ENCODE data around the gene FAM162A. TPM values are rescaled to one million over a fixed set of nuclear protein-coding genes. Genes with fewer than 3 reads are reported as not detected.
A peak's percentile ranks its signal among the peaks of the same experiment; 100 is the strongest.

The FAM162A gene
- total and polyA plus RNA-seq, 12 donors: 111 to 219 (median 140) TPM

GRCh38 chr3:122410639-122411038, 26.7 kb downstream of the FAM162A start:
- Histone ChIP-seq H3K4me3 (no peak overlapping the region), H3K9me3 (no peaks in the 10 kb centered on the region), H3K36me3 (peaks cover 0 to 84% (median 38%) of the 10 kb centered on the region in 9 donors), H3K27me3 (no peaks in the 10 kb centered on the region), H3K27ac (no peak overlapping the region), H3K4me1 (peaks cover 4 to 42% (median 21%) of the 10 kb centered on the region in 9 donors)
- TF ChIP-seq CTCF (IDR thresholded peaks at IDR 0.05): no peak
- 91 to 92% methylated on average over 6 of the region's 6 CpGs for WGBS, 2 donors
- ATAC-seq (no peak), DNase-seq (no peak)
- intact Hi-C loops (cut with DNase I): no loop called here

GRCh38 chr3:122414391-122414790, 30.4 kb downstream of the FAM162A start:
- Histone ChIP-seq H3K9me3 (no peaks in the 10 kb centered on the region), H3K4me3 (no peak overlapping the region), H3K27ac (no peak overlapping the region), H3K27me3 (no peaks in the 10 kb centered on the region), H3K36me3 (peaks cover 0 to 47% (median 15%) of the 10 kb centered on the region in 9 donors), H3K4me1 (peaks cover 8 to 52% (median 27%) of the 10 kb centered on the region in 9 donors)
- ATAC-seq (no peak), DNase-seq (no peak)
- intact Hi-C loops (cut with DNase I): no loop called here
- no peak for TF ChIP-seq CTCF (IDR thresholded peaks at IDR 0.05)
- WGBS, 2 donors: 81 to 94% methylated on average over 3 of the region's 3 CpGs

GRCh38 chr3:122415104-122415744, 31.2 kb downstream of the FAM162A start:
- 23 to 24% methylated on average over 10 of the region's 10 CpGs for WGBS, 2 donors
- ATAC-seq (peak in 5 of 8 donors; percentile 21 to 48 (median 26)), DNase-seq (peak in 1 of 2 donors; percentile 11)
- intact Hi-C loops (cut with DNase I): loop anchor here in 2 of 10 donors (5.0 kb wide), 1 partner anchor 97 kb away; the partner anchor contains the start of gene KPNA1 (in 2 of the 2)
- TF ChIP-seq CTCF (IDR thresholded peaks at IDR 0.05): no peak
- Histone ChIP-seq H3K4me1 (peaks cover 8 to 48% (median 27%) of the 10 kb centered on the region in 9 donors), H3K27ac (peak overlapping the region in 9 of 10 donors; percentile 82 to 91 (median 89)), H3K9me3 (no peaks in the 10 kb centered on the region), H3K36me3 (peaks cover 0 to 38% (median 7%) of the 10 kb centered on the region in 9 donors), H3K27me3 (no peaks in the 10 kb centered on the region), H3K4me3 (peak overlapping the region; percentile 56 to 85 (median 69))

GRCh38 chr3:122415762-122416654, 32.0 kb downstream of the FAM162A start, which contains the start of gene WDR5B:
WDR5B (minus strand) TSS chr3:122416062; CDS start chr3:122415528, 534 bp downstream.
- H3K4me1 ChIP-seq: peaks cover 8 to 43% (median 27%) of the 10 kb centered on the region in 9 donors
- peak in 3 of 9 donors; percentile 26 to 35 (median 28) for TF ChIP-seq CTCF (IDR thresholded peaks at IDR 0.05)
- peak within 1 kb of the TSS; percentile 54 to 91 (median 88) for H3K27ac ChIP-seq
- intact Hi-C loops (cut with DNase I): loop anchor here in 2 of 10 donors (5.0 kb wide), 1 partner anchor 96 kb away; the partner anchor contains the start of gene KPNA1 (in 2 of the 2)
- no peaks in the 10 kb centered on the region for H3K9me3 ChIP-seq
- peaks cover 0 to 31% (median 0%) of the 10 kb centered on the region in 9 donors for H3K36me3 ChIP-seq
- WGBS, 2 donors: 0% methylated on average over 48 of the region's 48 CpGs
- ATAC-seq (peak; percentile 95 to 98 (median 97)), DNase-seq (peak; percentile 97 to 98)
- H3K4me3 ChIP-seq: peak within 1 kb of the TSS; percentile 56 to 85 (median 69)
- H3K27me3 ChIP-seq: no peaks in the 10 kb centered on the region
